ENCODE data around the gene LBHD2.

- TF ChIP-seq, protein P1, sequence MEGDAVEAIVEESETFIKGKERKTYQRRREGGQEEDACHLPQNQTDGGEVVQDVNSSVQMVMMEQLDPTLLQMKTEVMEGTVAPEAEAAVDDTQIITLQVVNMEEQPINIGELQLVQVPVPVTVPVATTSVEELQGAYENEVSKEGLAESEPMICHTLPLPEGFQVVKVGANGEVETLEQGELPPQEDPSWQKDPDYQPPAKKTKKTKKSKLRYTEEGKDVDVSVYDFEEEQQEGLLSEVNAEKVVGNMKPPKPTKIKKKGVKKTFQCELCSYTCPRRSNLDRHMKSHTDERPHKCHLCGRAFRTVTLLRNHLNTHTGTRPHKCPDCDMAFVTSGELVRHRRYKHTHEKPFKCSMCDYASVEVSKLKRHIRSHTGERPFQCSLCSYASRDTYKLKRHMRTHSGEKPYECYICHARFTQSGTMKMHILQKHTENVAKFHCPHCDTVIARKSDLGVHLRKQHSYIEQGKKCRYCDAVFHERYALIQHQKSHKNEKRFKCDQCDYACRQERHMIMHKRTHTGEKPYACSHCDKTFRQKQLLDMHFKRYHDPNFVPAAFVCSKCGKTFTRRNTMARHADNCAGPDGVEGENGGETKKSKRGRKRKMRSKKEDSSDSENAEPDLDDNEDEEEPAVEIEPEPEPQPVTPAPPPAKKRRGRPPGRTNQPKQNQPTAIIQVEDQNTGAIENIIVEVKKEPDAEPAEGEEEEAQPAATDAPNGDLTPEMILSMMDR (IDR thresholded peaks at IDR 0.05 in 8 of 11, conservative IDR thresholded peaks at IDR 0.05 in 3 of 11) = no peak
- TF ChIP-seq POLR2A (IDR thresholded peaks at IDR 0.05) (no peak), POLR2AphosphoS5 (IDR thresholded peaks at IDR 0.05) (no peak)
These were observed 15.5 kb upstream of the LBHD2 start for GRCh38 chr14:103068351-103069073.
